Upper lobe of left lung (tissue), 6 donors: ENCODE results near the gene PRR5L. TPM values are rescaled to one million over a fixed set of nuclear protein-coding genes. Genes with fewer than 3 reads are reported as not detected.

Experiments used
- ATAC-seq, 2 donors: fragments of 200-7000 bp; cut with Tn5 transposase; one replicate each; pipeline ENCODE4 v1.9.1; 2022; ENCODE audit warnings: mild to moderate bottlenecking in 2 of 2, moderate library complexity in 2 of 2; ENCODE audit not compliant: low FRiP score in 2 of 2
- DNase-seq, 2 donors: peaks; one replicate each; pipeline ENCODE4 v3.0.0-alpha.2; 2019 to 2020
- H3K27ac ChIP-seq, 4 donors: fragments of 200-600 bp; sonication (generic); one replicate each; pipeline ENCODE4 v1.5.1; 2016 to 2019
- H3K27me3 ChIP-seq, 4 donors: fragments of 200-600 bp; sonication (generic); one replicate each; pipeline ENCODE4 v1.5.1; 2017 to 2019
- H3K36me3 ChIP-seq, 4 donors: fragments of 200-600 bp; sonication (generic); one replicate each; pipeline ENCODE4 v1.5.1; 2016 to 2019
- H3K4me1 ChIP-seq, 4 donors: fragments of 200-600 bp; sonication (generic); one replicate each; pipeline ENCODE4 v1.5.1; 2018 to 2019
- H3K4me3 ChIP-seq, 4 donors: fragments of 200-600 bp; sonication (generic); one replicate each; pipeline ENCODE4 v1.5.1; 2017 to 2019; ENCODE audit warnings: mild to moderate bottlenecking in 2 of 4, moderate library complexity in 1 of 4
- H3K9me3 ChIP-seq, 4 donors: fragments of 200-600 bp; sonication (generic); one replicate each; pipeline ENCODE4 v1.5.1; 2018 to 2019
- EP300 ChIP-seq, 4 donors: sonication (generic); formaldehyde crosslinking; IDR thresholded peaks; one replicate each; pipeline ENCODE4 v1.5.1; 2017; ENCODE audit warnings: antibody characterized with exemption in 4 of 4, control low read depth in 2 of 4
- POLR2A ChIP-seq, 4 donors: fragments of 450-650 bp; IDR thresholded peaks; one replicate each; pipeline ENCODE4 v1.5.1; 2016 to 2017; ENCODE audit warnings: antibody characterized with exemption in 4 of 4, mild to moderate bottlenecking in 2 of 4
- POLR2AphosphoS5 ChIP-seq, 2 donors: sonication (generic); formaldehyde crosslinking; IDR thresholded peaks; one replicate each; pipeline ENCODE4 v1.5.1; 2017; ENCODE audit warnings: antibody characterized with exemption in 2 of 2
- WGBS, 2 donors: methylation state at CpG; one replicate each; pipeline ENCODE4 v1.1.5; 2017 to 2018; 5-methylcytosine and 5-hydroxymethylcytosine counted together
- total RNA-seq, 6 donors: library from RNA; depleted of rRNA in 4 of 6; stranded (reverse); fragments of >200 nt in 4 of 6; gene quantifications; one replicate each; pipeline versions ENCODE4 v1.1.0 to v1.2.1, GENCODE V29; 2016 to 2021
- TF ChIP-seq, protein P1 (sequence below), 6 experiments: fragments of 450-650 bp in 4 of 6; fragments of 200-600 bp in 2 of 6; sonication (generic) in 2 of 6; IDR thresholded peaks; one replicate each; pipeline ENCODE4 v1.5.1; 2016 to 2019; ENCODE audit warnings: antibody characterized with exemption in 6 of 6
- donor health status: DM: no; HTN: no; CAD: no; lungs with moderate emphysema.
- donor health status: DM: no; HTN: yes; CAD: no; lungs with severe emphysema.

Gene PRR5L
- total RNA-seq, 6 donors from 2014 or later = 18.9 to 40.5 (median 27.6) TPM

DNA sequence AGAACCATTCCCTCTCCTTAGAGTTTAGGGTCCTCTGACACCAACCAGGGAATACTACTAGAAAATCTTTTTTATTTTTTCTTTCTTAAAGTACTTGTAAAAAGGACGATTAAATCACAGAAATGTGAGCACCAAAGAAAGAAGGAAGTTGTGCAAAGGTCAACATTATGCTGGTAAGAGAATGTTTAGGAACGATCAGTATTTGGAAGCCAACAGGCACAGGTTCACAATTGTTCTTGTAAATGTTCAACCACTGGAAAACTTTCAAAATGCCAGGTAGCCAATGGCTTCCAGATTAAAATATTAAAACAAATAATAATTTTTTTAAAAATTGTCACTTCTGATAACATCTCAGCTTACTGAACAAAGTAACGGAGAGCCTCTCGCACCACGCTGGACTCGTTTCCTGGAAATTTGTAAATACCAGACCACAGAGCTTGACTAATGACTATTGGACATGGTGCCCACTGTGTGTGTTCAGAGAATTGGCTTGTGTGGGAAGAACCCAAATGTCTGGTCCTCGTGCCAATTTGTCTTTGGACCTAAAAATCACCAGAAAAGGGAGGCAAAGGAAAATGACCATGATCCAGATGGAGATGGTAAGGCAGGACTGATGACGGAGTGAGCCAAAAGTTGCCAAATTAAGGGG is 27.6 kb upstream of the PRR5L start:
- H3K4me1 ChIP-seq = peaks cover 0 to 4% (median 0%) of the 10 kb centered on the region in 4 donors
- no peak for TF ChIP-seq POLR2A (IDR thresholded peaks at IDR 0.05)
- no peak for DNase-seq
- H3K9me3 ChIP-seq = peaks cover 0 to 5% (median 4%) of the 10 kb centered on the region in 4 donors
- WGBS, 2 donors = 55 to 63% methylated on average over 8 of the region's 8 CpGs
- no peak overlapping the region for H3K27ac ChIP-seq
- H3K36me3 ChIP-seq = peaks cover 0 to 18% (median 16%) of the 10 kb centered on the region in 4 donors
- no peaks in the 10 kb centered on the region for H3K27me3 ChIP-seq
- ATAC-seq = no peak
- no peak overlapping the region for H3K4me3 ChIP-seq

DNA sequence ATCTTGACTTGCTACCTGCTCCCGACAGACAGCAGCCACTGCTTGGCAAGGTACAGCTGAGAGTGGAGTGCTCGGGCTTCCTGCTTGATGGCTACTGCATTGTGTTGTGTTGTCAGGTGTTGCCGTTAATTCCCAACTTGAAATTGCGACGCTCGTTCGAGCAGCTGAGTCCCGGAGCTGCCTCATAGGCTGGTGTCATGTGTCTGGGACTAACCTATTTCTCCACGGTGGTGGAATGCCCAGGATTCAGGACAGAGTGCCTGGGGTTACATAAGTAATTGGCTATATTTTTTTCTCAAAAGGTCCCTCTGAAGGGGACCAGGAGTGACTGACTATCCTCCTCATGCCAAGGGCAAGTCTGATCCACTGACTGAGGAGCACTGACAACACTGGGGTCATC is 25.4 kb upstream of the PRR5L start:
- peaks cover 7 to 37% (median 34%) of the 10 kb centered on the region in 4 donors for H3K36me3 ChIP-seq
- WGBS, 2 donors = 87 to 95% methylated on average over 9 of the region's 9 CpGs
- H3K27ac ChIP-seq = peak overlapping the region in 1 of 4 donors; percentile 70

DNA sequence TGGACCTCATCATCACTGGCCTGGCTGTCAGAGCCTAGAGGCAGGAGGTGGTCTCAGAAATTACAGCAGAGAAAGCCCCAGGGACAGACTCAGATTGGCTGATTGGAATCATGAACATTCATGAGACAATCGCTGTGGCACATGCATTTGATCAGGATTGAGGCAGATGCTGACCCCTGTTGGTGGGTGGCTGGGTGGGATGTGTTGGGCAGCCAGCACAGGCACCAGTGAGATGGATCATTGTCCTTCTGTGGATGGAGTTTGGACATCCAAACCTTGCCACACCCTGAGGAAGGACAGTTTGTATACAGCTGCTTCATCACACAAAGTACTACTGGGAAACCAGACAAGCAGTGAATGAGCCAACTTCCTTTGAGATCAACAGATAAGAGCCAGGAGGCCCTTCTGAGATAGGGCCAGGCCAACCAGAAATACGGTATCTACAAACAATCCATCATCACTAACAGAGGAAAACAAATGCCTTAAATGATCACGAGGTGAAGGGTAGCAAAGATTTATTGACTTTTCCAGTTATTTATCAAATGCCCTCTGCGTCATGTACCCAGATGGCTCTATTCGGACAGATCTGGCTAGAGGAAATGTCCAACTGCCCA is 24.2 kb upstream of the PRR5L start:
- no peak for ATAC-seq

More for the DNA sequence above, 25.4 kb upstream of the PRR5L start:
- DNase-seq (no peak), ATAC-seq (no peak)
- Histone ChIP-seq H3K4me1 (peaks cover 0 to 3% (median 0%) of the 10 kb centered on the region in 4 donors), H3K4me3 (no peak overlapping the region), H3K27me3 (no peaks in the 10 kb centered on the region), H3K9me3 (peaks cover 0 to 5% (median 4%) of the 10 kb centered on the region in 4 donors)
- no peak for TF ChIP-seq POLR2AphosphoS5 (IDR thresholded peaks at IDR 0.05)
- TF ChIP-seq POLR2A (IDR thresholded peaks at IDR 0.05) = no peak
- TF ChIP-seq, protein P1, sequence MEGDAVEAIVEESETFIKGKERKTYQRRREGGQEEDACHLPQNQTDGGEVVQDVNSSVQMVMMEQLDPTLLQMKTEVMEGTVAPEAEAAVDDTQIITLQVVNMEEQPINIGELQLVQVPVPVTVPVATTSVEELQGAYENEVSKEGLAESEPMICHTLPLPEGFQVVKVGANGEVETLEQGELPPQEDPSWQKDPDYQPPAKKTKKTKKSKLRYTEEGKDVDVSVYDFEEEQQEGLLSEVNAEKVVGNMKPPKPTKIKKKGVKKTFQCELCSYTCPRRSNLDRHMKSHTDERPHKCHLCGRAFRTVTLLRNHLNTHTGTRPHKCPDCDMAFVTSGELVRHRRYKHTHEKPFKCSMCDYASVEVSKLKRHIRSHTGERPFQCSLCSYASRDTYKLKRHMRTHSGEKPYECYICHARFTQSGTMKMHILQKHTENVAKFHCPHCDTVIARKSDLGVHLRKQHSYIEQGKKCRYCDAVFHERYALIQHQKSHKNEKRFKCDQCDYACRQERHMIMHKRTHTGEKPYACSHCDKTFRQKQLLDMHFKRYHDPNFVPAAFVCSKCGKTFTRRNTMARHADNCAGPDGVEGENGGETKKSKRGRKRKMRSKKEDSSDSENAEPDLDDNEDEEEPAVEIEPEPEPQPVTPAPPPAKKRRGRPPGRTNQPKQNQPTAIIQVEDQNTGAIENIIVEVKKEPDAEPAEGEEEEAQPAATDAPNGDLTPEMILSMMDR (IDR thresholded peaks at IDR 0.05) = no peak
- TF ChIP-seq EP300 (IDR thresholded peaks at IDR 0.05) = no peak

DNA sequence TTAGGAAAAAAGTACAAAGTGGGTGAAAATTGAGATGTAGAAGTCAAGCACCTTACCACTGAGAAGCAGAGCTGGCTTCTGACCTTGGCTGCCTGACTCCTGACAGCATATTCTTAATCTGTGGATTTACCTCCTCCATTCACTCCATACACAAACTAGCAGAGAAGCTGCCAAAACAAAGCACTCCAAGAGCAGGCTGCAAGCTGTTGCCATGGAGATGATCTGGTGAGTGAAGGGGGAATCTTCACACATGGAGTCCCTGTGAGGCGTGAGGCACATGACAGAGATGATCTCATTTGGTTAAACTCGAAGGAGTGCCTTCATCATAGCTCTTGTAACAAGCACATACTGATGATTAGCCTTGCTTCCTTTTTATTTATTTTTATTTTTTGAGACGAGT is 23.0 kb upstream of the PRR5L start:
- ATAC-seq = no peak
- DNase-seq = no peak
- no peaks in the 10 kb centered on the region for H3K27me3 ChIP-seq
- peak overlapping the region in 1 of 4 donors; percentile 66 for H3K27ac ChIP-seq
- WGBS, 2 donors = 89 to 91% methylated on average over 3 of the region's 3 CpGs
- H3K4me1 ChIP-seq = no peaks in the 10 kb centered on the region
- TF ChIP-seq EP300 (IDR thresholded peaks at IDR 0.05) = no peak
- TF ChIP-seq, protein P1 (IDR thresholded peaks at IDR 0.05) = no peak
- no peak for TF ChIP-seq POLR2AphosphoS5 (IDR thresholded peaks at IDR 0.05)
- TF ChIP-seq POLR2A (IDR thresholded peaks at IDR 0.05) = no peak
- peaks cover 11 to 49% (median 45%) of the 10 kb centered on the region in 4 donors for H3K36me3 ChIP-seq
- no peak overlapping the region for H3K4me3 ChIP-seq
- H3K9me3 ChIP-seq = peaks cover 0 to 5% (median 4%) of the 10 kb centered on the region in 4 donors

More for the DNA sequence above, 24.2 kb upstream of the PRR5L start:
- Histone ChIP-seq H3K36me3 (peaks cover 11 to 45% (median 44%) of the 10 kb centered on the region in 4 donors), H3K4me1 (no peaks in the 10 kb centered on the region), H3K27me3 (no peaks in the 10 kb centered on the region), H3K9me3 (peaks cover 0 to 5% (median 4%) of the 10 kb centered on the region in 4 donors), H3K27ac (peak overlapping the region; percentile 30 to 70 (median 60)), H3K4me3 (no peak overlapping the region)
- 38 to 70% methylated on average over 5 of the region's 5 CpGs for WGBS, 2 donors
- no peak for DNase-seq
- TF ChIP-seq, protein P1 (IDR thresholded peaks at IDR 0.05) = peak in 4 of 6 experiments; percentile 22 to 33 (median 32)
- no peak for TF ChIP-seq POLR2A (IDR thresholded peaks at IDR 0.05)
- peak in 3 of 4 donors; percentile 50 to 94 (median 91) for TF ChIP-seq EP300 (IDR thresholded peaks at IDR 0.05)
- peak; percentile 58 to 76 for TF ChIP-seq POLR2AphosphoS5 (IDR thresholded peaks at IDR 0.05)

DNA sequence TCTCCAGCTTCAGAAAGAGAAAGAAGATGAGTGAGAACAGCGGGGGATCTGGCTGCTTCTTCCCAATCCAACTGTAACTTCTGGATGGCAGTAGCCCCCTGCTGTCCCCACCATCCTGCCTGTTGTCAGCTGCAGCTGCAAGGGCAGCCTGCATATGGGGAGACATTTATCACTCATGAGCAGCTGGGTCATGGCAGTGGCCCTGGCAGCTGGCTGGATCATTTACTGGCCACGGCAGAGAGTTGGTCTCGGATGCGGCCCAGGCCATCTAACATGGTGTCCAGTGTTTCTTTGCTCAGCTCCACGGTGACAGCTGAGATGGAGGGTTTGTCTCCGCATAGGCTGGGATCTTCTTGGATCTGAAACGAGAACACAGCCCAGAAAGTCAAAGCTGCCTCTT is 21.7 kb upstream of the PRR5L start:
- ATAC-seq (no peak), DNase-seq (no peak)
- H3K27ac ChIP-seq = no peak overlapping the region
- H3K4me1 ChIP-seq = no peaks in the 10 kb centered on the region
- H3K27me3 ChIP-seq = no peaks in the 10 kb centered on the region
- H3K9me3 ChIP-seq = peaks cover 0 to 5% (median 4%) of the 10 kb centered on the region in 4 donors
- peaks cover 13 to 61% (median 55%) of the 10 kb centered on the region in 4 donors for H3K36me3 ChIP-seq
- WGBS, 2 donors = 94% methylated on average over 7 of the region's 7 CpGs
- no peak overlapping the region for H3K4me3 ChIP-seq
- TF ChIP-seq EP300 (IDR thresholded peaks at IDR 0.05) (no peak), POLR2A (IDR thresholded peaks at IDR 0.05) (no peak)
- TF ChIP-seq, protein P1 (IDR thresholded peaks at IDR 0.05) = no peak
